ENCODE data around the gene POLL.
"Not testable (repeated sequence)": the region's sequence is repeated elsewhere in the genome, so short reads cannot be mapped to it uniquely, and the experiment has no call there.

Gene POLL

DNA sequence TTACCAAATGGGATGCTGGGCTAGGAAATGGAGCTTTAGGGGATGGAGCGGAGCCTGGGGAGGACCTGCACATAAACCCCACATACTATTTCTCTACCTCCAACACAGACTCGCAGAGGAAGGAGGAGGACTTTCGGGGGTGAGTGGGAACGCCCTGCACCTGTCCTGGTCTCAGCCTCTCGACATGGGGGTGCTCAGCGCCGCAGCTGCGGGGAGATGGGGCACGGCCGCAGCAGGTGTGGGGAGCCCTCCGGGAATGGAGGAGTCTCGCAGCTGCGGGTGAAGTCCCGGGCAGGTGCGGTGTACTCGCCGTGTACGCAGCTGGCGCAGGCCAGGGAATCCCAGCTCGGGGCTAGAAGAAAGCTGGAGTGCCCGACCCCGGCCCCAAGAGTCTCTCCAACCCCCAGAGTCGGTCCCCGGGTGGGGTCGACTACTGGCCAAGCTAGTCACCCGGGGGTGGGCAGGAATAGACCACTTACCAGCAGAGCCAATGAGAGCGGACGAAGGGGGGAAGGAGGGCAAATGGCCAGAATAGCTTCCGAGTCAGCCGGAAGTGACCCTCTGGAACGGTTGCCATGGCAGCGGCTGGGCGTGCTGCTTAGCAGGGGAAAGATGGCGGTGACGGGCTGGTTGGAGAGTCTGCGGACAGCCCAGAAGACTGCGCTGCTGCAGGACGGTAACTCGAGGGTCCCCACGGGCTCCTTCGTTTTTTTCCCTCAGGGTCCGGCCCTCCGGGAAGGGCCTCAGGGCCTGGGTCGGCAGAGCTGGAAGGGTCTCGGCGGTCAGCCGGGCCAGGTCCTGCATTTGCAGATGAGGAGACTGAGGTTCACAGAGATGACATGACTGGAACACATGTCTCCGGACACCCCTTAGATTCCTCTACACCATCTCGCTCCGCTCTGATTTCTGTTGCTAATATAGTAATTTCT, at the start of gene POLL, which contains the start of gene DPCD:
TSS of gene POLL (minus strand) at position 533 of the 929 bp plus-strand sequence. CDS start 897 bp downstream, outside the sequence.
TSS of gene DPCD (plus strand) at position 597 of the 929 bp plus-strand sequence. CDS start at position 613, 16 bp downstream.
- peak; percentile 87 for DNase-seq (ENCODE audit: low spot score)

DNA sequence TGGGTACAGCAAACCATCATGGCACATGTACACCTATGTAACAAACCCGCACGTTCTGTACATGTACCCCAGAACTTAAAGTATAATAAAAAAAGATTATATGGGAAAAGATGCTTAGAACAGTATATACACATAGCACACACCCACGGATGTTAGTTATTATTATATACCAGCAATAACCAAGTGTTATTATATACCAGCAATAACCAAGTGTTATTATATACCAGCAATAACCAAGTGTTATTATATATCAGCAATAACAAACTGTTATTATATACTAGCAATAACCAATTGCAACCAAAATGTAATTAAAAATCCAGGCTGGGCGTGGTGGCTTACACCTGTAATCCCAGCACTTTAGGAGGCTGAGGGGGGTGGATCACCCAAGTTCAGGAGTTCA, 45.5 kb upstream of the POLL start:
- not testable (repeated sequence) for DNase-seq (ENCODE audit: low spot score)

DNA sequence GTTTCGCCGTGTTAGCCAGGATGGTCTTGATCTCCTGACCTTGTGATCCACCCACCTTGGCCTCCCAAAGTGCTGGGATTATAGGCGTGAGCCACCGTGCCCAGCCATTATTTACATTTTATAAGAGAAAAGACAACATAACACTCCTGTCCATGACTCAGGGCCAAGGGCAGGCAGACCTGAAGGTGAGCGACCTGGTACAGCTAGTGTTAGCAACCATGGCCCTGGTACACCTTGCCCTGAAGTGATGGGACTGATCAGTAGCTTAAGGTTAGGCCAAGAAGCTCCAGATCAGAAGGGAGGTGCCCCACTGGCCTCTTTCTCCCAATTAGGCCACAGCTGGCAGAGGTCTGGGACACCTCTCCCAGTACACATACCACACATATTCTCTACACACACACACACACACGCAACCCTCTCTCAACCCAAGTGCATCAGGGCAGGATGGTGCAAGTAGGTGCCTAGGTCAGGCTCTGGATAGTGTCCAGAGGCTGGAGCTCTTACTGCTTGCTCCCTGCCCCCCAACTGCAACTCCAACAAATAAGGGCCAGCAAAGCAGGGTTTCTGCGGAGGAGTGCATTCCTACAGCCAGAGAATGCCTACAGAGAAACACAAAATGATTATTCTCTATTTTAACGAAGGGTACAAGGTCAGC, 43.9 kb upstream of the POLL start:
- no peak for DNase-seq (ENCODE audit: low spot score)

DNA sequence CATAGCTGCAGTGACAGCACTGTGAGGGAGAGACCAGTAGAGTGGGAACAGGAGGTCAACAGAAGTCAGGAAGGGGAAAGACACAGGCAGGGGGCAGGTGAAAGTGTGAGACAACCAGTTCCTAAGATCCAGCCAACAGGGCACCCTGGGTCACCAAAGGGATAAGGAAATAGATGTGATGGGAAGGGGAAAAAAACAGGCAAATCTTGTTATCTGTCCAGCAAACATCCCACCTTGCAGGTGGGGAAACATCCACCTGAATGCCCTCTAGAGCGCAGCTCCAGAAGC, 42.5 kb upstream of the POLL start:
- no peak for DNase-seq (ENCODE audit: low spot score)

DNA sequence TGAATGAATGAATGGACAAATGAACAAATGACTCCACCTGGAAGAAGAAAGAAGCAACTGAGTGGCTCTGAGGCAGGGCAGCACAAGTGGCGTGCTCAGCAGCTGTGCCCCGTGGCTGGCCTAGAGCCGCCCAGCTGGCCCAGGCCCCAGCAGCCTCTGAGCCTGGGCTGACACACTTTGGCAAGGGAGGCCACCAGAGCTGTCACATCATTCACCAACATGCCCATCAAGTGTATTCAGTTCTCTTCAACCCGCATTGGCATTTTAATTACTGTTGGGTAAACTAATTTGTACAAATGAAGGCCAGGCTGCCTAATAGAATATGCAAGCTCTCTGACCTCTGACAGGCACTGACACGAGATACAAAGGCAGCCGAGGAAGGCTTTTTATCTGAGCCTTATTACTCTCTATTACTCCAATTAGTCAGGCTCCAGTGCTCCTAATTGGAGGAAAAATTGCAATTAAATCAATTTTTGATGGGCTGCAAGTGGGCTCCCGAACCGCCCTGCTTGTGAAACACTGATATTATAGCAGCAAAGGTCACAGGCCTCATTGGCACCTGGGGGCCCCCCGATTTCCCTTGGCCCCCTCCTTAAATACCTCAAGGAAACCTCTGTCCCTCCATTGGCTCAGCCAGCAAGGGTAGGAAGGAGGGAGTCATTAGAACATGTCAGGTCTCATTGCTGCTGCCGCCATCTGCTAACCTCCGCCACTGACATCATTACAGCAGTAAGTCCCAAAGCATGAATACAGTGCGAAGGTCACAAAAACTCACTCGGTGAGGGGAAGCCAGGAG, 42.0 kb upstream of the POLL start:
- no peak for DNase-seq (ENCODE audit: low spot score)

DNA sequence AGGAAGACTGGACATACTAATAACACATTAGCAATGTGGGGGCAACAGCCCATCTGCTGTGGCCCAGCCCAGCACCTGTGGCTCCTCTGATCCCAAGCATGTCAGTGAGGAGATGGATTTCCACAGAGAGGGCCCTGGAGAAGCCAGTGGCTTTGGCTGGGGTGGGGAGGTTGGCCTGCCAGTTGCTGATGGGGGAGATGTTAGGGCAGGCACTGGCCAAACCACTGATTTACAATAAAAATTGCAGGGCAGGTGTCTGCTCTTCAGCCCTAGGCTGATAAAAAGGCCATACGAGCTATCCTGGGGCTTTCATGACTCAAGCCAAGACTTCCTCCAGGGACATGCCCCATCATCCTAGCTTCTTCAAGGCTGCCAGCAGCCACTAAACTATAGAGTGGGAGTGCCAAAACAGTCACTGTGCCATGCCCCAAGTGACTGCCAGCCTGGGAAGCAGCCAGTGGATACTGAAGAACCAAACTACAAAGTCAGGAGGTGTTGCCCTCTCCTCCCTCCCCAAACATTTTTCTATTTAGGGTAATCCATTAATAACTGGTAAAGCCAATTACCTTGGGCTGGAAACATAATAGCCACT, 37.9 kb upstream of the POLL start:
- no peak for DNase-seq (ENCODE audit: low spot score)

DNA sequence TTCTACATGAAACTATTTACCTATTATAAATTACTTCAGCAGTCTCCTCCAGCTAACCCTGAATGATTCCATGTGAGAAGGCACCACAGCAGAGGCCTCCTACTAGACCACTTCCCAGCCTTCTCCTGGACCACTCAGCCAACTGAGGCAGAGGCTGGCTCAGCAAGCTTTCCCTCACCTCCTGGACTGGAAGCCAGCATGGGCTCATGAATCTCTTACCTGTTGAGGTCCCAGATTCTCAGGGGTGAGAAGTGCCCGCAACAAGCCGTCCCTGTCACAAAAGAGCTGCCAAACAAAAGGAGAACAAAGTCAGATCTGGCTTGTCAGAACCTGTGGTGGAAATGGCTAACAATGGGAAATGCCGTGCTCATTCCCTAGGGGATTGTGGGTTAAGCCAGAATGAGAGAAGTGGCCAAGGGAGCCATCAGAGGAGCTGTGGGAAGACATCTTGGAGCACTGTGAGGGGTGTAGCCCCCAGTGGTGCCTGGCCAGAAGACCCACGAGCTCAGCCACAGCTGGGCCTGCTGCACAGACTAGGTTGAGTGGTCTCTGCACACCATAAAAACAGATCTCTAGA, 36.6 kb upstream of the POLL start:
- no peak for DNase-seq (ENCODE audit: low spot score)

DNA sequence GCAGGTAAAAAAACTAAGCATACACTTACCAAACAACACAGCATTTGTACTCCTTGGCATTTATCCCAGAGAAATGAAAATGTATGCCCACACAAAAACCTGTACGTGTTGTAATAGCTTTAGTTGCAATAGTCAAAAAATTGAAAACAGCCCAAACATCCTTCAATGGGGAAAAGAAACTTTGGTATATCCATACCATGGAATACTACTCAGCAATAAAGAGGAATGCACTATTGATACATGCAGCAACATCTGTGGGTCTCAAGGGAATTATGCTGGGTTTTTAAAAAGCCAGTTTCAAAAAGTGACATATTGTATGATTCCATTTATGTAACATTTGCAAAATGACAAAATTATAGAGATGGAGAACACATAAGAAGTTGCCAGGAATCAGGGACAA, 35.5 kb upstream of the POLL start:
- no peak for DNase-seq (ENCODE audit: low spot score)

DNA sequence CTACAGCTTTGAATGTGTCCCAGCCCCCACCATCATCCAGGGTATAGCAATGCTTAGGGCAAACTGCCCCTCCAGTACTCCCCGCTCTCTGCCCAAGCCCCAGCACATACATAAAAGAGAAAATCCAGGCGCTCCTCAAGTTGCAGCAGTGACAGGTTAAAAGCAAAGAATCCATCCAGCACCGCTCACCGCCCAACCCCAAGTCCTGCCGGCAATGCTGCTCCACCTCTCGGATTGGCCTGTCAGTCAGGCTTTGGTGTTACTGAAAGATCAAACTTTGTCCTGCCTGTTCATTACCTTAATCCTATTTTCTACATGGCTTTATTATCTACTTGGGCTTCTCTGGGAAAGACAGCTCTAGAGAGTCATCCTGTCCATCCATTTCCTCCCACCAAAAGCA, 31.9 kb upstream of the POLL start:
- no peak for DNase-seq (ENCODE audit: low spot score)

DNA sequence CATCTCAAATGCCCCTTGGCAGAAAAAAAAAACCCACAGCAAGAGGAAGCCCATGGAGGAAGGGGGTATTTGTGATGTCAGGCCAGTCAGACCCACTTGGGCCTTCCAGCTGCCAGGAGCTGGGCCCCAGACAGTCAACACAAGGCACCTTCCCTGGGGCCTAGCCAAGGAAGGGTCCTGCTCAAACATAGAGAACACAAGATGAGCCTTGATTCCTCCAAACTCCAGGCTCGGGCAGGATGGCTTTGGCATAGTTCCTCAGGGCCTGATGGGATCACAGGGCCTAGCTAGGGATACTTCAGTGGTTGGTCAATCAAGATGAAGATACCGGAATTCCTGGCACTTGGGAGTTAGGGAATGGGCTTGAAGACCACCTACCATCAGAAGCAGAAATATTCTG, 30.8 kb upstream of the POLL start:
- DNase-seq (ENCODE audit: low spot score) = no peak

DNA sequence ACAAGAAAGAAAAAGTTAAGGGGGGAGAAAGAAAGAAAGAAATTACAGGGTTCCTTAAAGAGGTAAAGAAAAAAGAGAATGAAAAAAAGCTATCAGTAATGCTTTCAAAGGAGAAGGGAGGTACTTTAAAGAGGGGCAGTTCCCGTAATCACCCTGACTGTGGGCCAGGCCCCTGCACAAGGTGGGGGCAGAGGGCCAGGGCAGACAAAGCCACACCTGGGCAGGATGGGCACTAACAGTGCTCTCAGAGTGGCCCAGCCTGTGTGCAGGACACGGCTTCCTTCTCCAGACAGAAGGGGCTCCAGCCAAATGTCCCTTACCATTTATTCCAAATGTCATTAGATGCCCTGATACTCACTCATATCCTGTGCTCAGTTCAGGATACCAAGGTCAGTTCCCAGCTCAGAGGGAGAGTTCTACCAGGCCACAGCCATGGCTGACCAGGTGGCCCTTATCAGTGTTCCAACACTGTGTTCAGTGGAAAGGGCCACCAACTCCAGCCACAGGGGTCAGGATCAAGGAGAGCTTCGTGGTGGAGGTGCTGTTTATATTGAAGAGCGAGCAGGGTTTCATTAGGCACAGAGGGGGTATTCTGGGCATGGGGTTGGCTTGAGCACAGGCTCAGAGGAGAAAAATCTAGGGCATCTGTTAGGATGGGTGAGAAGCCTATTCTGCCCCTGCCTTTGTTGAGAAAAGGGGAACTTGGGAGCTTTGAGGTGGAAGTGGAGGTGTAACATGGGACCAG, 29.9 kb upstream of the POLL start:
- DNase-seq (ENCODE audit: low spot score) = no peak

DNA sequence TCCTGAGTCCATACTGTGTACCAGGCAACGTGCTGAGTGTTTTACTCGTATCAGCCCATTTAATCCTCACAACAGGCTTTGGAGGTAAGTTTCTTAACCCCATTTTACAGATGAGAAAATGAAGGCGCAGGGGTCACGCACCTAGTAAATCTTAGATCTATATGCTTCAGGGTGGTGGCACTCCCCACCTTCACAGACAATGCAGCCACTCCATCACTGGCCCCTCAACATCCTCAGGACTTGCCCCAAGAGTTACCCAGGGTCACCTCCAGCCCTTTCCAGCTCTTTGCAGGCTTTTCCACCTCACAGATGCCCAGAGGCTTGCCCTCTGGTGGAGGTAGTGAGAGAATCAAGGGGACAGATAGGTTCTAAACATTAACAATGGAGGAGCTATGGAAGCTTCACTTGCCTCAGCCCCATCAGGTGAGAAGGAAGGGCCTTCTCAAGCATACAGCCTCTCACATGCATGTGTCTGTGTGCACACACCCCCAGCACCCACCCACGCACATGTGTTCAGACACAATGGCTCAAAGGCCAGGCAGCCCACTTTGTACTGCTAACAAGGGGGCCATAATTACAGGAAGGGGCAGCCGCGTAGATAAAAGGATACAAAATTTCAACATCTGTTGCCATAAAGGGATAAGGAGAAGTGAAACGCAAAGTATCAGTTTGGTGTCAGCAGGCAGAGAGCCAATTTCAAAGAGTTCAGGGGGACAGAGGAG, 29.2 kb upstream of the POLL start:
- peak; percentile 4 for DNase-seq (ENCODE audit: low spot score)

DNA sequence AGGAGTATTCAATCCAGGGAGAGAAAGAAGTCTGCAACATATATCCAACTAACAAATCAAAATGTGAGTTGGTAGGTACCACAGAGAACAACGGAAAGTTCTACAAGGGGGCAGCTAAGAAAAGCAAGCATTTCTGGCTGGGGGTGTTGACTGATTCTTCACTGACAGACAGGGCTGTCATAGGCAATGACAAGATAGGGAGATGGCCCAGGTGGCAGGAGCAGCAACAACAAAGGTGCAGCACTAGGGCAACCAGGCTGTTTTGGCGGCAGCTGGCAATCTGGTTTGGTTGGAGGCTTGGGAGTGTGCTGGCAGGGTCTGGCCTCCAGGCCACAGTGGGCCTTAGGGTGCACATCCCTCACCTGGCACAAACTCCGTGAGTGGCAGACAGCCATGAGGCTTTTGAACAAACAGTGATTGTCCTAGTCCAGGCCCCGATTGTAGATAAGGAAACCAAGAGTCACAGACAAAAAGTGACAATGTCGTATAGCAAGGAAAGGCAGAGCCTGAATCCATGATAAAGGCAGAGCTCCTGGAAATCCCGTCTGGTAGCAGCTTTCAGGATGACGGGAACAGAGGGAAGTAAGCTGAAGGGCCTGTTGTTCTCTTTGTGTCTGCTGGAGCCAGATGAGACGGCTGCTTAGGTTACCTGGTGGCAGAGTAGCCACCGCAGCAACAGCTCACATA, 28.5 kb upstream of the POLL start:
- no peak for DNase-seq (ENCODE audit: low spot score)

DNA sequence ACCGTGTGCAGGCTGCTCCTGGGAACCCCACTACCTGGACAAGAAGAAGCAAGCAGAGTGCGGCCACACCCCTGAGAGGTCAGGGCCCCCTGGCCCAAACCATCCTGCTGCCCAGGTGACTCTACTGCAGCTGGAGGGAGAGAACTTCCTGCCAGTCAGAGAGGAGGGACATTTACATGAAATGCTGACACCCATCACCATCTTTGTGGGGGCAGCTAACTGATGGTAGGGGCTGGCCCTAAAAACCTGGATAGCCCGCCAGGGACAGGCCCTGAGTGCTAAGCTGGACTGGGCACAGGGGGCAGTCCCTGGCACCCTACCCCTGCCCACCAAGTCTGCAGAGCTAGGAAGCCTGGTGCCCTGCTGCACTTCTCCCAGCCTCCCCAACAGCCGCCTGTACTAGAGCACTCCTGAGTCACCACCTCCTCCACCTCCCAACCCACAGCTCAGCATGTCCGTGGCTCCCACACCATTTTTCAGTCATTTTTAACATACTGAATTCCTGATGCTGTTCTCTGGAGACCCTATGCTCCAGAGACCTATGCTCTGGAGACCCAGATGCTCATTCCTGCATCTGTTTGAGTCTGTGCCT, 27.6 kb upstream of the POLL start:
- no peak for DNase-seq (ENCODE audit: low spot score)

DNA sequence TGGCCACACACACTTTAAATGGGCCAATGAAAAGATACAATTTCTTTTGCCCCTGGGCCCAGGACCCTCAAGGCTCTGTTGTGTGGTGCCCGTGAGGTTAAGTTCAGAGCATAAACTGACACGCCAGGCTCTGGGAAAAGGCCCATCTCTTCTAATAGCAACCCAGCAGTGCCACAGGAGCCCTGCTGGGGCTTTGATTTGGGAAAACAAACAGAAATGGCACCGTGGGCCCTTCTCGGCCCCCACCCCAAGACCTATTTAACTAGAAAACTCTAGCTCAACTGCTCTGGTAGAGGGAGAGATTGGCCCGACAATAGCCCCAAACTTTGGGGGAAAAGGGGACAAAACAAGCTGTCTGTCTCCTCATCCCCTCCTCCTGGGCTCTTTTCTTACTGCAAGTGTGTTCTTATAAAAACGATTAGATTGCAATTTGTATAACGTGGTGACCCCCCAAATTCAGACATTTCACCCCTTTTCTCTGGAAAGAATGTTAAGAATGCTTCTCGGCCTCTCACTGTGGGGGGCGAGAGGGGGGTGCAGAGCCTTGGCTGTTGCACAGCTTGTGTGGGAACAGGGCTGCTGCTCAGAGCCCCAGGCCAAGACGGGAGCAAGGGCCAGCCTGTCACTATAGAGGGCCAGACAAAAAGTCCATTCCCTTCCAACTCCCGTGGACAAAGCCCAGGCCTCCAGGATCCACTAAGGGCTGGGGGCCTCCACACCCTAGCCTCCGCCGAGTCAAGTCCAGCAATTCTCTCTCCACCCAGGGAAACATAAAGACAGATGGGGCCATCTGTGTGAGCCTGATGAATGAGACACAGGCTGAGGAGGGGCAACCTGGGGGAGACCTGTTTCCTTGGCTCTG, 26.8 kb upstream of the POLL start:
- DNase-seq (ENCODE audit: low spot score) = no peak

DNA sequence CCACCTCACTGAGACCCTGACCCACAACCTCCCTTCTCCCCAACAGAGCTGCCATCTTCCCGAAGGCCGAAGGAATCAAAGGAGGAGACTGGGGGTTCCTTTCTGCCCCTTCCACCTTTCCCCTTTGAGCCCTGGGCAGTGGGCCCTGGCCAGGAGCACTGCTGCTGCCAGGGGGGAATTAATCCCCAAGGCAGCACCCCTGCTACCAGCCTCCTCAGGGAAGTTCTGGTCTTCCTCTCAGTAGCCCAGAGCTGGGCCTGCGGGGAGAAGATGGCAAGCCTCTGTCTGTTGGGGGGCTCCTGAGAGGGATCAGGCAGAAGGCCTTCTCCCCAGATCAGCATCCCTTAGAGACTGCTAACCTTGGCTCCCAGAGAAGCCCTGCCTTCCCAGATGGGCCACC, 25.6 kb upstream of the POLL start:
- DNase-seq (ENCODE audit: low spot score) = no peak

DNA sequence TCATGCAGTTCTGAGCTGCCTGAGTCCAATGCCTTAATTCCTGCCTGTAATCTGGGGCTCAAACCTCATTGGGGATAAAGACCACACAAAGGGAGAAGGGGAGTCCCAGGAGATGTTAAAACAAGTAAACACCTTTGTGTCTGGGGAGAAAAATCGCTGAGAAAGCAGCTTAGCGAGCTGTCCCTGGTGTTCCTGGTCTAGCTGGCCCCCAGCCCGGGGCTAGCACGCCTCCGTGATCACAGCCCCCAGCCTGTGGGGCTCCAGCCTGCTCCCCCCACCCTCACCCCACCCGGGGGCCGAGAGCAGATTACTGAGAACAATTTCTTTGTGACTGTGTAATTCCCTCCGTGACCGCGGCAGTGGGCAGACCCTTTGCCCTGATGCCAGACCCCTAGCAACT, 24.8 kb upstream of the POLL start:
- DNase-seq (ENCODE audit: low spot score) = no peak

DNA sequence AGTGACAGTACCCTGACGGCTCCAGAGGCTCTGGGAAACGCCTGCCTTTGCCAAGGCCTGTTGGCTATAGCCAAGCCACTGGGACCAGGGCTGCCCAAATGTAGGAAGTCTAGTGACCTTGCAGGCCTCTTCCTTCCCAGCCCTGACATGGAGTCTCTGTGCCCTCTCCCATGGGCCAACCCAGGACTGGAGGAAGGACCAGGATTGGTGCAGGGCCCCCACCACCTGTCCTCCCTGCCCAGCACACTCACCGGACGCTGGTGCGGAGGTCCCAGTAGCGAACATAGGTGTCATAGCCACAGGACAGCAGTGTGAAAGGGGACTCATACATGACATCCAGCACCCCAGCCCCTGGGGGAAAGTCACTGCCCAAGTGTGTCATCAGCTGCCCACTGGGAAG, 24.0 kb upstream of the POLL start:
- DNase-seq (ENCODE audit: low spot score) = no peak
